ENCODE data around the gene ADAMTS8. TPM values are rescaled to one million over a fixed set of nuclear protein-coding genes. Genes with fewer than 3 reads are reported as not detected.

The ADAMTS8 gene
- total RNA-seq, 2 experiments from 2014 or later: not detected

DNA sequence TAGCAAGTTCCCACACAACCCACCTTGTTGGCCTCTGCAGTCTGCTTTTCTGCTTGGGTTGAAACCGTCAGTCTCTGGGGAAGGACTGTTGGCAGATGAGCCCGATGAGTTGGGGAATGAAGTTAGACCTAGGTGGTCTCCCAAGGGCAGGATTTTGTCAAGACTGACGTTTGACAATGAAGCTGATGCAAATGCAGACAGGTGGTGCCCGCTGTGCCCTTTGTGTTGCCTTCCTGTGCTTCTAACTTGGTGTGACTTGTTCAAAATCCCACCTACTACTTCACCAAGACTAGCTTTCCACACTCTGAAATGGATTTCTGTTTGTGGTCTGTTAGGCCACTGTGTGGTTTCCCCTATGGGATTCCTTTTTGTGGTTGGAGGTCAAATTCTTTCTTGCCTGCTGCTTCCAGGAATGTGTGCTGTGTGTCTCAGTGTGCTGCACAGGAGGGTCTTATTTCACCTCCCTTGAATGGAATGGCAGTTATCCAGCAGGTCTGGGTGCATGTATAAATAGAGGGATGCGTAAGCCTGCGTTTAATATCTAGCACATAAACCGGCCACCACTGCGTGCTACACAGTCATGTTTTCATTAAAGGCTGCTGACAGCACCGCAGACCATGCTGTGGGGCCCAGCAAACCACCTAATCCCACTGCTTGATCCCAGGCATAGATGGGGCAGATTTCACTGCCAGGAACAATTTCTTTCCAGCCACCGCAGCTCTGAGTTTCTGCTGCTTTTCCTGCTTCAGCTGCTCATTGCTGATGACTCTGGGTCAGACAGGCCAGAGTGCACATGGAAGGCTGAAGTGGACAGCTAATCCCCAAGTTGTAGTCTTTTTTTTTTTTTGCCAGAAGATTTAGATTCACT is 44.8 kb downstream of the ADAMTS8 start:
- H3K27ac Mint-ChIP-seq: no peak overlapping the region
- H3K36me3 Mint-ChIP-seq: no peaks in the 10 kb centered on the region
- CTCF ChIA-PET: interaction anchor here (1.5 kb wide), 1 partner anchor 533 kb away, joined by 4 read pairs; the partner anchor contains the start of gene SNX19
- H3K4me1 Mint-ChIP-seq: peaks cover 22% of the 10 kb centered on the region
- DNase-seq (no peak), ATAC-seq (no peak)
- H3K9me3 Mint-ChIP-seq (ENCODE audit: low read depth): no peaks in the 10 kb centered on the region
- no peak overlapping the region for H3K4me3 Mint-ChIP-seq
- peaks cover 3% of the 10 kb centered on the region for H3K27me3 Mint-ChIP-seq

GRCh38 chr11:130381317-130381716 is 47.1 kb downstream of the ADAMTS8 start:
- H3K9me3 Mint-ChIP-seq (ENCODE audit: low read depth): no peaks in the 10 kb centered on the region
- H3K27me3 Mint-ChIP-seq: peaks cover 7% of the 10 kb centered on the region
- no peaks in the 10 kb centered on the region for H3K36me3 Mint-ChIP-seq
- ATAC-seq (no peak), DNase-seq (no peak)
- CTCF ChIA-PET: no interaction called here
- no peak overlapping the region for H3K27ac Mint-ChIP-seq
- H3K4me1 Mint-ChIP-seq: peaks cover 17% of the 10 kb centered on the region
- no peak overlapping the region for H3K4me3 Mint-ChIP-seq

GRCh38 chr11:130380778-130381177 is 47.6 kb downstream of the ADAMTS8 start:
- Mint-ChIP-seq H3K36me3 (no peaks in the 10 kb centered on the region), H3K9me3 (ENCODE audit: low read depth) (no peaks in the 10 kb centered on the region), H3K4me1 (peaks cover 17% of the 10 kb centered on the region), H3K27me3 (peaks cover 7% of the 10 kb centered on the region), H3K27ac (no peak overlapping the region), H3K4me3 (no peak overlapping the region)
- DNase-seq (no peak), ATAC-seq (no peak)
- CTCF ChIA-PET: no interaction called here

GRCh38 chr11:130379276-130379675 is 49.1 kb downstream of the ADAMTS8 start:
- Mint-ChIP-seq H3K27me3 (peaks cover 7% of the 10 kb centered on the region), H3K27ac (no peak overlapping the region), H3K36me3 (no peaks in the 10 kb centered on the region), H3K4me3 (no peak overlapping the region), H3K9me3 (ENCODE audit: low read depth) (no peaks in the 10 kb centered on the region), H3K4me1 (peaks cover 15% of the 10 kb centered on the region)
- CTCF ChIA-PET: interaction anchor here (1.1 kb wide), 1 partner anchor 167 kb away, joined by 3 read pairs; no protein-coding TSS in a partner anchor
- ATAC-seq (no peak), DNase-seq (no peak)

DNA sequence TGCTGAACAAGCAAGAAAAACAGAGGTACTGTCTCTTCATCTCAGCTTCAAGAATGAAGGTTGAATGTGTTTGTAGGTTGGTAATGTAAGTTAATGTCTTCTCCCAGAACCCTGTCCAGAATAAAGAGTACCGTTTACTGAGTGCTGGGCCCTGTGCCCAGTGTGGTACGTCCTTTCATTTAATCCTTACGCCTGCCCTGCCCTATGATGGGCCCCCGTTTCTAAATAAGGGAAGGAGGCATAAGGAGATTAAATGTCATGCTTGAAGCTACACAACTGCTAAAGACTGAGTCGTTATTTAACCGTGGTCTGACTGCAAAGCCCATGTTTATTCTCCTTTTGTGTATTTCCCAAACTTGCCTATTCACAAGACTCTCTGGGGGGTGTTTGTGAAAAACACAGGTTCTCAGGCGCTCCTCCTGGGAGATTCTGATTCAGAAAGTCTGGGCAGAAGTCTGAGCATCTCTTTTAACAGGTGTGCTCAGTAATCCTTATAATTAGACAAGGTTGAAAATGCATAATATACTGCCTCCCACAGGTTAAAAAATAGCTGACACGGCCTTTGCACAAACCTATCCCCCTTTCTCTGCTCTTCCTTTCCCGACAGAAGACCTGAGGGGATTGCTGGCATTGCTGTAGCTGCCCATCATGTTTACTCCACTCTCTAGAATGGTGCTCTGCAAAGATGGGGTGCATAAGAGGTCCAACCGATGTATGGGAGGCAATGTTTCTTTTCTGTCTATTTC is 57.4 kb downstream of the ADAMTS8 start:
- Mint-ChIP-seq H3K27me3 (no peaks in the 10 kb centered on the region), H3K4me3 (no peak overlapping the region), H3K4me1 (no peaks in the 10 kb centered on the region), H3K9me3 (ENCODE audit: low read depth) (no peaks in the 10 kb centered on the region), H3K36me3 (no peaks in the 10 kb centered on the region), H3K27ac (no peak overlapping the region)
- DNase-seq (no peak), ATAC-seq (no peak)
- CTCF ChIA-PET: interaction anchor here (1.0 to 2.7 kb wide), 4 partner anchors 12 to 158 kb away, joined by 3 to 26 read pairs (median 5); no protein-coding TSS in a partner anchor

DNA sequence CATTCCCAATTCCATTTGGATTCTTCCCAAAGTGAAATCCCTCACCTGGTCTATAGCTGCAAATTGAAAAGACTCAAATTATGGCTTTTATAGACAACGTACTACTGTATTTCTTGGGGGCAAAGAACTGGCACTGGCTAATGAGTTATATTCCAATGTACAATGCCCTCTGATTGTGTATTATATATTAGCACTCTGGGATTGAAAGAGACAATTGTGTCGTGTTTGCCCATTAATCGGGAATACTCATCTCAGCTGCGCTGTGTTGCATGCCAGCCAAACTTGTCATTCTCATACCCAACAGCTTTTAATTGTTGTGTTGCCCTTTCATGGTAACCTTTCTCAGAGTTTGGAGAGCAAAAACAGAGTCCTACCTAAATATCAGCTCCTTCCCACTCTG is 58.7 kb downstream of the ADAMTS8 start:
- Mint-ChIP-seq H3K27ac (no peak overlapping the region), H3K27me3 (no peaks in the 10 kb centered on the region), H3K36me3 (no peaks in the 10 kb centered on the region), H3K4me3 (no peak overlapping the region), H3K4me1 (no peaks in the 10 kb centered on the region), H3K9me3 (ENCODE audit: low read depth) (no peaks in the 10 kb centered on the region)
- CTCF ChIA-PET: interaction anchor here (0.9 to 2.7 kb wide), 3 partner anchors 11 to 157 kb away, joined by 3 to 26 read pairs (median 3); no protein-coding TSS in a partner anchor
- DNase-seq (no peak), ATAC-seq (no peak)

- no peak for DNase-seq
- no peaks in the 10 kb centered on the region for H3K9me3 Mint-ChIP-seq (ENCODE audit: low read depth)
- CTCF ChIA-PET: interaction anchor here (0.9 to 2.7 kb wide), 4 partner anchors 10 to 157 kb away, joined by 3 to 26 read pairs (median 4); no protein-coding TSS in a partner anchor
- H3K4me1 Mint-ChIP-seq: no peaks in the 10 kb centered on the region
- H3K4me3 Mint-ChIP-seq: no peak overlapping the region
- H3K27ac Mint-ChIP-seq: no peak overlapping the region
- H3K36me3 Mint-ChIP-seq: no peaks in the 10 kb centered on the region
- no peaks in the 10 kb centered on the region for H3K27me3 Mint-ChIP-seq
- ATAC-seq: no peak
Measured at GRCh38 chr11:130369141-130369691, 59.2 kb downstream of the ADAMTS8 start.

GRCh38 chr11:130359419-130359818 is 69.0 kb downstream of the ADAMTS8 start:
- CTCF ChIA-PET: interaction anchor here (0.7 to 1.5 kb wide), 4 partner anchors 9 to 545 kb away, joined by 3 to 4 read pairs (median 3); no protein-coding TSS in a partner anchor
- no peak overlapping the region for H3K4me3 Mint-ChIP-seq
- H3K27me3 Mint-ChIP-seq: peaks cover 9% of the 10 kb centered on the region
- ATAC-seq: no peak
- H3K9me3 Mint-ChIP-seq (ENCODE audit: low read depth): peaks cover 16% of the 10 kb centered on the region
- DNase-seq: no peak
- peaks cover 9% of the 10 kb centered on the region for H3K36me3 Mint-ChIP-seq
- no peak overlapping the region for H3K27ac Mint-ChIP-seq
- no peaks in the 10 kb centered on the region for H3K4me1 Mint-ChIP-seq

- CTCF ChIA-PET: interaction anchor here (1.3 to 1.5 kb wide), 2 partner anchors 12 to 16 kb away, joined by 3 read pairs; no protein-coding TSS in a partner anchor
Measured at GRCh38 chr11:130358398-130358797, 70.0 kb downstream of the ADAMTS8 start.

More at GRCh38 chr11:130358398-130358797, 70.0 kb downstream of the ADAMTS8 start:
- Mint-ChIP-seq H3K9me3 (ENCODE audit: low read depth) (peaks cover 18% of the 10 kb centered on the region), H3K4me1 (no peaks in the 10 kb centered on the region), H3K36me3 (peaks cover 10% of the 10 kb centered on the region), H3K27me3 (peaks cover 12% of the 10 kb centered on the region), H3K27ac (no peak overlapping the region), H3K4me3 (no peak overlapping the region)
- no peak for DNase-seq
- ATAC-seq: no peak

Other genes starting within 250 kb of the ADAMTS8 start
- gene ZBTB44, start 113.7 kb downstream of the ADAMTS8 start, total RNA-seq: 10 to 100 TPM; 36.9 to 41.7 TPM
- gene ADAMTS15, start 20.0 kb upstream of the ADAMTS8 start, total RNA-seq: not detected

Data from activated CD8-positive, alpha-beta memory T cell treated with anti-CD3 and anti-CD28 coated beads, Interleukin-2, amount 10 ng/mL, durations not matched to agents 7 days and 5 days (primary cell).